GM12872 (cell line): ENCODE results near the gene CNTLN.

Source experiments
- TF ChIP-seq, protein P1 (sequence below): IDR thresholded peaks from 3 replicates; pipeline ENCODE4 v1.5.1; 2011; ENCODE audit warnings: low read depth, mild to moderate bottlenecking, low read length, moderate library complexity; ENCODE audit not compliant: insufficient read depth

The CNTLN gene

DNA sequence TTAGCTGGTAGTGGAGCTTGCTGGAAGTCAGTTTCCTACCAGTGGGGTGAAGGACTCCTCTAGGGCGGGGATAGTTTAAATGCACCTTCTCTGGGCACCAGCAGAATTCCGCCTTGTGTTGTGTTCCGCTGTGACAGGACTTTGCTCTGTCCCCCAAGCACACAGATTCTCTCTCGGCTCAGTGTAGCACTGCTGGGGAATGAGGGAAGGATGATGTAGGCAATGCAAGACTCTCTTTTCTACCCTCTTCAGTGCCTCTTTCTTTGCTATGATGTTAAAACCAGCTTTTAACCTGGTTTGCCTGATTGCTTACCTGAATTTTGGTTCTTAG lies 288.8 kb downstream of the CNTLN start:
- TF ChIP-seq, protein P1, sequence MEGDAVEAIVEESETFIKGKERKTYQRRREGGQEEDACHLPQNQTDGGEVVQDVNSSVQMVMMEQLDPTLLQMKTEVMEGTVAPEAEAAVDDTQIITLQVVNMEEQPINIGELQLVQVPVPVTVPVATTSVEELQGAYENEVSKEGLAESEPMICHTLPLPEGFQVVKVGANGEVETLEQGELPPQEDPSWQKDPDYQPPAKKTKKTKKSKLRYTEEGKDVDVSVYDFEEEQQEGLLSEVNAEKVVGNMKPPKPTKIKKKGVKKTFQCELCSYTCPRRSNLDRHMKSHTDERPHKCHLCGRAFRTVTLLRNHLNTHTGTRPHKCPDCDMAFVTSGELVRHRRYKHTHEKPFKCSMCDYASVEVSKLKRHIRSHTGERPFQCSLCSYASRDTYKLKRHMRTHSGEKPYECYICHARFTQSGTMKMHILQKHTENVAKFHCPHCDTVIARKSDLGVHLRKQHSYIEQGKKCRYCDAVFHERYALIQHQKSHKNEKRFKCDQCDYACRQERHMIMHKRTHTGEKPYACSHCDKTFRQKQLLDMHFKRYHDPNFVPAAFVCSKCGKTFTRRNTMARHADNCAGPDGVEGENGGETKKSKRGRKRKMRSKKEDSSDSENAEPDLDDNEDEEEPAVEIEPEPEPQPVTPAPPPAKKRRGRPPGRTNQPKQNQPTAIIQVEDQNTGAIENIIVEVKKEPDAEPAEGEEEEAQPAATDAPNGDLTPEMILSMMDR: no peak

DNA sequence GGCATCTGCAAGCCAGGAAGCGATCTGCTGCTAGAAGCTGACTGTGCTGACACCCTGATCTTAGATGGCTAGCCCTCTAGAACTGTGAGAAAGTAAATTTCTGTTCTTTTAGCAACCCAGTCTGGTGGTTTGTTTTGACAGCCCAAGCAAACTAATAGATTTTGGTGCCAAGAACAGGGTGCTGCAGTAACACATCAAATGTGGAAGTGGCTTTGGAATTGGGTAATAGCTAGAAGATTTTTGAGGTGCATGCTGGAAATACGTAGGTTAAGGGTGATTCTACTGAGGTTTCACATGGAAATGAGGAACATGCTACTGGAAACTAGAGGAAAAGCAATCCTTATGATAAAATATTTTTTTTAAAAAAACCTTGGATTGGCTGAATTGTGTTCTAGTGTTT lies 290.5 kb downstream of the CNTLN start:
- TF ChIP-seq, protein P1: no peak

DNA sequence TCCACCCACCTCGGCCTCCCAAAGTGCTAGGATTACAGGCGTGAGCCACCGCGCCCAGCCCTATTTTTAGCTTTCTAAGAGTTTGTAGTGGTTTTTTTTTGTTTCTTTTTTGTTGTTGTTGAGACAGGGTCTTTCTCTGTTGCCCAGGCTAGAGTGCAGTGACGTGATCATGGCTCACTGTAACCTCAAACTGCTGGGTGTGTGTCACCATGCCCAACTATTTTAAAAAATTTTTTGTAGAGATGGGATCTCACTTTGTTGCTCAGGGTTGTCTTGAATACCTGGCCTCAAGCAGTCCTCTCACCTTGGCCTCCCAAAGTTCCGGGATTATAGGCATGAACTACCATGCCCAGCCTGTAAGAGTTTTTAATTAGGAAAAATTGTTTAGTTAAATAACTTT lies 298.7 kb downstream of the CNTLN start:
- TF ChIP-seq, protein P1: no peak

DNA sequence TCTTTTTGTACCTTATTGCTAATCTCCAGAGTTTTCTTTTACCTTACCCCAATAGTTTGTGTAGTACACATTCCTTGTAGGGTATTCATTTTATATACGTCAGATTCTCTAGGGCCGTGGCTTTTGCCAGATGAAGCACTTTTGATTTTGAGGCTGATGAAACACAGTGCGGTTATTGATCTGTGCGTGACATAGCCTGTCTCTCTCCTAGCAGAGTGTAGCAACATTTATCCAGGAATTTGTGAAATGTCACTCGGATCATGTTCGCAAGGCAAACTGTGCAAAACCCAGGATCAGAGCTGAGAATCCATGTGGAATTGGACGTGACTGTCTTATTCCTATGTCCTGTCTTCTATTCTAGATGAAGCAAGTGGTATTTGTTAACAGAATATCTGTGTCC lies 302.0 kb downstream of the CNTLN start:
- TF ChIP-seq, protein P1: no peak

DNA sequence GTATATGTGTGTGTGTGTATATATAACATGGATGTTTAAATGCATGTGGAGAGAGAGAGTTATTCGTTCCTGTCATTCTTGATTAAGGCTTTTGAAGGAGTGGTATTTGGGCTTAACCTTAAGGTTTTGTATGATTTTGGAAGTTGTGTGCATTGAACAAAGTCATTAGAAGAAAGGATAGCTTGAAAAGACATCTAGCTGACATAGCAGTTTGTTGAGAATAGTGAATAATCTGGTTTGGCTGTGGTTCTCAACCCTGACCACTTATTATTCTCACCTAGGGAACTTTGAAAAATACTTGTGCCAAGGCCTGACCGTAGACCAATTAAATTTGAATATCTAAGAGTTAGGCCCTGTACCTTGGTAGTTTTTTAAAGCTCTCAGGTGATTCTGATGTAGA lies 303.0 kb downstream of the CNTLN start:
- TF ChIP-seq, protein P1: no peak

DNA sequence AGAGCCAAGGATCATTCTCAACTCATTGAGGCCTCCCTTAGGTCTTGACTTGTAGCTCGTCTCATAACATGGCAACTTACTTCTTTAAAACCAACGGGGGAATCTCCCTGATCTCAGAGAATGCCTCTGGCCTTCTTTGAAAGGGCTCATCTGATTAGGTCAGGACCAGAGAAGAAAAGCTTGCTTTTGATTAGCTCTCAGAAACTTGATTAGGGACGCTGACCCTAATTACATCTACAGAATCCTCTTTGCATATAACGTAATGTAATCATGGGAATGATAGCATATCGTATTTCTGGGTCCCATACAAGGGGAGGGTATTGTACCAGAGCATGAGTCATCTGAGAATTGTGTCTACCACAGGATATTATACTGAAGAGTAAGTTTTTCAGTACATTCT lies 318.9 kb downstream of the CNTLN start:
- TF ChIP-seq, protein P1: no peak

DNA sequence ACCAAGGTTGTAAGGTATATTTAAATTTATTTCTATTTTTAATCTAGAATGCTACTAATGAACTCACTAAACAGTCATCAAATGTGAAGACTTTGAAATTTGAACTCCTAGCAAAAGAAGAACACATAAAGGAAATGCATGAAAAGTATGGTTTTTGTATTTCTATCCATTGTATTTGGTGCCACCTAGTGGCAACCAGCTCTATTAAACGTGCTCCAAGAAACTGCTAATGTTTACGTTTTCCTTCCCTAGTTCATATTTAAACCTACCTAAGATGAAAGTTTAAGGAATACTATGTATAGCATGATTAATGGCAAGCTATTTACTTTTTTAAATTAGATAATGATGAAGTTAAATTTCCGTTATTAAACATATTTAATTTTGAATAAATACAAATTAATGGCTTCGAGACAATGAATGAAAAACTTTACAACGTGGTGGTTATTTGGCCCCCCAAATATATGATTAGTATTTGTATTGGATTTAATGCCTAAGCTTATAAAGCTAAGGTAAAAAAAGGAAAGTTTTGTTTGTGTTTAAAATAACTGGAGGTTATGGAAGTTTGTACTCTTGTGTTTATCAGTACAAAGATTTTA lies 328.1 kb downstream of the CNTLN start:
- TF ChIP-seq, protein P1: peak; percentile 56
